H9 (cell line): ENCODE results near the gene ZBTB20. TPM values are rescaled to one million over a fixed set of nuclear protein-coding genes. Genes with fewer than 3 reads are reported as not detected.

Experiments
- DNase-seq: peaks from one replicate; pipeline ENCODE4 v3.0.0-alpha.2; 2017
- H2AFZ ChIP-seq: one replicate; pipeline ENCODE4 v1.6.1; 2013; ENCODE audit warnings: mild to moderate bottlenecking, low read length, control low read depth, moderate library complexity
- H2AK5ac ChIP-seq: 2 replicates; pipeline ENCODE4 v1.6.1; 2013; ENCODE audit warnings: low read length, control low read depth, mixed read lengths; ENCODE audit not compliant: insufficient read length
- H2BK120ac ChIP-seq: one replicate; pipeline ENCODE4 v1.6.1; 2013; ENCODE audit warnings: low read depth, mild to moderate bottlenecking, low read length, control low read depth, inconsistent platforms; ENCODE audit not compliant: poor library complexity, severe bottlenecking
- H2BK12ac ChIP-seq: 2 replicates; pipeline ENCODE4 v1.6.1; 2013; ENCODE audit warnings: low read length, control low read depth, mixed read lengths, low read depth; ENCODE audit not compliant: insufficient read length
- H2BK15ac ChIP-seq: 2 replicates; pipeline ENCODE4 v1.6.1; 2013; ENCODE audit warnings: low read depth, low read length, control low read depth
- H2BK20ac ChIP-seq: one replicate; pipeline ENCODE4 v1.6.1; 2013; ENCODE audit warnings: low read depth, mild to moderate bottlenecking, low read length, control low read depth, inconsistent platforms; ENCODE audit not compliant: poor library complexity, severe bottlenecking
- H2BK5ac ChIP-seq: 2 replicates; pipeline ENCODE4 v1.6.1; 2013; ENCODE audit warnings: low read length, control low read depth, mixed read lengths; ENCODE audit not compliant: insufficient read length
- H3K14ac ChIP-seq: 2 replicates; pipeline ENCODE4 v1.6.1; 2013; ENCODE audit warnings: low read length, control low read depth; ENCODE audit not compliant: insufficient read depth
- H3K18ac ChIP-seq: 2 replicates; pipeline ENCODE4 v1.6.1; 2013; ENCODE audit warnings: low read depth, mild to moderate bottlenecking, mixed read lengths, low read length, control low read depth; ENCODE audit not compliant: insufficient read length
- H3K23ac ChIP-seq: 2 replicates; pipeline ENCODE4 v1.6.1; 2013; ENCODE audit warnings: low read length, control low read depth, mixed read lengths, low read depth; ENCODE audit not compliant: insufficient read length
- H3K23me2 ChIP-seq: 2 replicates; pipeline ENCODE4 v1.6.1; 2013; ENCODE audit warnings: low read depth, mild to moderate bottlenecking, mixed read lengths, low read length, control low read depth; ENCODE audit not compliant: insufficient read length, poor library complexity, severe bottlenecking
- H3K27ac ChIP-seq: 2 replicates; pipeline ENCODE4 v1.5.1; 2013; ENCODE audit warnings: low read length, control low read depth, mixed read lengths, low read depth; ENCODE audit not compliant: insufficient read length
- H3K27me3 ChIP-seq: 2 replicates; pipeline ENCODE4 v1.6.1; 2013; ENCODE audit warnings: low read length, control low read depth, inconsistent platforms; ENCODE audit not compliant: insufficient read depth
- H3K4ac ChIP-seq: 2 replicates; pipeline ENCODE4 v1.6.1; 2013; ENCODE audit warnings: low read depth, mild to moderate bottlenecking, control low read depth, inconsistent platforms, low read length, moderate library complexity
- H3K4me1 ChIP-seq: 2 replicates; pipeline ENCODE4 v1.6.1; 2013; ENCODE audit warnings: low read length, control low read depth, inconsistent platforms; ENCODE audit not compliant: insufficient read depth
- H3K4me2 ChIP-seq: 2 replicates; pipeline ENCODE4 v1.6.1; 2013; ENCODE audit warnings: low read length, control low read depth, mixed read lengths; ENCODE audit not compliant: insufficient read length, insufficient read depth
- H3K56ac ChIP-seq: 2 replicates; pipeline ENCODE4 v1.6.1; 2013; ENCODE audit warnings: low read depth, mild to moderate bottlenecking, mixed read lengths, low read length, control low read depth; ENCODE audit not compliant: insufficient read length
- H3K79me1 ChIP-seq: 2 replicates; pipeline ENCODE4 v1.6.1; 2013; ENCODE audit warnings: low read depth, mild to moderate bottlenecking, moderate library complexity, low read length, control low read depth, inconsistent platforms; ENCODE audit not compliant: insufficient read depth, poor library complexity, severe bottlenecking
- H3K79me2 ChIP-seq: 2 replicates; pipeline ENCODE4 v1.6.1; 2013; ENCODE audit warnings: low read length, control low read depth, inconsistent platforms; ENCODE audit not compliant: insufficient read depth
- H3K9ac ChIP-seq: 2 replicates; pipeline ENCODE4 v1.6.1; 2013; ENCODE audit warnings: low read length, control low read depth, mixed read lengths; ENCODE audit not compliant: insufficient read length; ENCODE audit errors: extremely low read depth
- H3K9me3 ChIP-seq: one replicate; pipeline ENCODE4 v1.6.1; 2013; ENCODE audit warnings: low read depth, low read length, inconsistent platforms; ENCODE audit not compliant: control insufficient read depth
- H3T11ph ChIP-seq: one replicate; pipeline ENCODE4 v1.6.1; 2013; ENCODE audit warnings: mild to moderate bottlenecking, low read length, control low read depth, inconsistent platforms
- H4K20me1 ChIP-seq: one replicate; pipeline ENCODE4 v1.6.1; 2013; ENCODE audit not compliant: control insufficient read depth, insufficient read length, insufficient read depth
- H4K5ac ChIP-seq: 2 replicates; pipeline ENCODE4 v1.6.1; 2013; ENCODE audit warnings: low read depth, mild to moderate bottlenecking, mixed read lengths, low read length, control low read depth; ENCODE audit not compliant: insufficient read length
- H4K8ac ChIP-seq: replicated peaks from 2 replicates; pipeline ENCODE4 v1.6.1; 2013; ENCODE audit warnings: low read length, control low read depth, mixed read lengths, low read depth; ENCODE audit not compliant: insufficient read length
- H4K91ac ChIP-seq: 2 replicates; pipeline ENCODE4 v1.6.1; 2013; ENCODE audit warnings: low read depth, mild to moderate bottlenecking, moderate library complexity, mixed read lengths, low read length, control low read depth; ENCODE audit not compliant: insufficient read length
- H3K27ac Mint-ChIP-seq, 3 experiments: 2 replicates in 2 of 3; 3 replicates in 1 of 3; pipeline ENCODE4 v1.8.0; 2020 to 2021; ENCODE audit warnings: mixed read lengths in 3 of 3, mild to moderate bottlenecking in 1 of 3, moderate library complexity in 1 of 3
- H3K27me3 Mint-ChIP-seq: 2 replicates; pipeline ENCODE4 v1.8.0; 2021; ENCODE audit warnings: low read depth, mild to moderate bottlenecking, moderate library complexity, mixed read lengths
- H3K36me3 Mint-ChIP-seq, 3 experiments: 2 replicates in 2 of 3; 3 replicates in 1 of 3; pipeline ENCODE4 v1.8.0; 2020 to 2021; ENCODE audit warnings: low read depth in 3 of 3, mixed read lengths in 3 of 3; ENCODE audit not compliant: insufficient read depth in 1 of 3
- H3K4me1 Mint-ChIP-seq, 2 experiments: 2 replicates each; pipeline ENCODE4 v1.8.0; 2020; ENCODE audit warnings: mixed read lengths in 2 of 2
- H3K4me3 Mint-ChIP-seq, 2 experiments: 2 replicates in 1 of 2; 3 replicates in 1 of 2; pipeline ENCODE4 v1.8.0; 2020 to 2021; ENCODE audit warnings: mild to moderate bottlenecking in 2 of 2, mixed read lengths in 2 of 2, moderate library complexity in 1 of 2
- H3K9me3 Mint-ChIP-seq, 2 experiments: 2 replicates in 1 of 2; 3 replicates in 1 of 2; pipeline ENCODE4 v1.8.0; 2020; ENCODE audit warnings: mild to moderate bottlenecking in 2 of 2, mixed read lengths in 2 of 2, moderate library complexity in 1 of 2
- CTCF ChIP-seq: fragments of 200-600 bp; sonication (generic); conservative IDR thresholded peaks from 3 replicates; pipeline ENCODE4 v1.8.0; 2021; ENCODE audit warnings: antibody characterized with exemption, mild to moderate bottlenecking
- WGBS: extraction: QIAGEN DNeasy Blood & Tissue Kit; methylation state at CpG from one replicate; pipeline ENCODE4 v1.1.7; 2013; ENCODE audit warnings: missing lambda C conversion rate, low lambda C conversion rate, mixed read lengths; ENCODE audit not compliant: insufficient read length; ENCODE audit errors: extremely low coverage; 5-methylcytosine and 5-hydroxymethylcytosine counted together
- total RNA-seq: library from RNA; stranded (reverse); gene quantifications from 2 replicates; pipeline ENCODE4 v1.2.1, GENCODE V29; 2021

The ZBTB20 gene
- total RNA-seq, 1 experiment from 2014 or later = 0.70 TPM

- no peak overlapping the region for H3K27ac ChIP-seq
- no peak overlapping the region for H3K9ac ChIP-seq
Observed at GRCh38 chr3:115071601-115072000, 75.5 kb downstream of the ZBTB20 start.

More at GRCh38 chr3:115071601-115072000, 75.5 kb downstream of the ZBTB20 start:
- no peak for DNase-seq
- Histone ChIP-seq H4K91ac (no peak overlapping the region), H3K79me2 (no peaks in the 10 kb centered on the region), H2BK5ac (no peak overlapping the region), H3K56ac (no peak overlapping the region), H3K23me2 (no peaks in the 10 kb centered on the region), H3K18ac (no peak overlapping the region), H2BK120ac (no peak overlapping the region), H3K14ac (no peak overlapping the region), H2AK5ac (no peak overlapping the region), H3K9me3 (no peaks in the 10 kb centered on the region), H3K4ac (no peak overlapping the region), H3K4me1 (no peaks in the 10 kb centered on the region), H3K79me1 (no peaks in the 10 kb centered on the region), H3T11ph (no peak overlapping the region), H2BK15ac (no peak overlapping the region), H4K8ac (no peak overlapping the region), H4K5ac (no peak overlapping the region), H2BK12ac (no peak overlapping the region), H2BK20ac (no peak overlapping the region), H3K4me2 (no peak overlapping the region), H3K27me3 (no peaks in the 10 kb centered on the region), H2AFZ (no peak overlapping the region), H3K23ac (no peak overlapping the region), H4K20me1 (no peaks in the 10 kb centered on the region)
- H3K9me3 Mint-ChIP-seq = no peaks in the 10 kb centered on the region
- H3K4me3 Mint-ChIP-seq = no peak overlapping the region
- H3K27me3 Mint-ChIP-seq = no peaks in the 10 kb centered on the region
- H3K27ac Mint-ChIP-seq = no peak overlapping the region
- peaks cover 5 to 7% of the 10 kb centered on the region in 2 experiments; a peak in 3 of 4 replicates for H3K4me1 Mint-ChIP-seq
- no peaks in the 10 kb centered on the region for H3K36me3 Mint-ChIP-seq
- no peak for TF ChIP-seq CTCF
- no CpG with 5 or more reads among the region's 5 CpGs for WGBS
